GM18499 (cell line): Measurements from ENCODE around the gene LEAP2.
"Not testable (repeated sequence)": the region's sequence is repeated elsewhere in the genome, so short reads cannot be mapped to it uniquely, and the experiment has no call there.

Source experiments
- ATAC-seq: cut with Tn5 transposase; IDR thresholded peaks from one replicate; pipeline ENCODE4 v1.9.1; 2021; ENCODE audit warnings: moderate number of reproducible peaks; ENCODE audit not compliant: insufficient read depth, unreplicated experiment

The LEAP2 gene

GRCh38 chr5:132840313-132840712 lies 33.2 kb upstream of the LEAP2 start:
- no peak for ATAC-seq

GRCh38 chr5:132840896-132841295 lies 32.6 kb upstream of the LEAP2 start:
- ATAC-seq: no peak

- ATAC-seq: no peak
These were observed 32.2 kb upstream of the LEAP2 start for GRCh38 chr5:132841305-132841704.

- ATAC-seq: no peak
These were observed 25.2 kb upstream of the LEAP2 start for GRCh38 chr5:132848270-132848669.

GRCh38 chr5:132849347-132849746 lies 24.1 kb upstream of the LEAP2 start:
- ATAC-seq: no peak

- no peak for ATAC-seq
These were observed 23.4 kb upstream of the LEAP2 start for GRCh38 chr5:132850066-132850465.

- ATAC-seq: no peak
These were observed 20.1 kb upstream of the LEAP2 start for GRCh38 chr5:132853323-132853722.

- ATAC-seq: no peak
These were observed 19.7 kb upstream of the LEAP2 start for GRCh38 chr5:132853790-132854189.

- no peak for ATAC-seq
These were observed 19.2 kb upstream of the LEAP2 start for GRCh38 chr5:132854301-132854700.

GRCh38 chr5:132854992-132855391 lies 18.5 kb upstream of the LEAP2 start:
- ATAC-seq: not testable (repeated sequence)

- ATAC-seq: no peak
These were observed 17.5 kb upstream of the LEAP2 start for GRCh38 chr5:132856011-132856410.

- no peak for ATAC-seq
These were observed 13.5 kb upstream of the LEAP2 start for GRCh38 chr5:132859889-132860437.

GRCh38 chr5:132860742-132861141 lies 12.7 kb upstream of the LEAP2 start:
- no peak for ATAC-seq

- ATAC-seq: no peak
These were observed 7.7 kb upstream of the LEAP2 start for GRCh38 chr5:132865668-132866341.

GRCh38 chr5:132866342-132867045 lies 7.0 kb upstream of the LEAP2 start, which contains the start of the genes GDF9 and UQCRQ:
Gene GDF9, minus strand, starts transcription at chr5:132866469. Its CDS starts 1,936 bp downstream, at chr5:132864533.
Gene UQCRQ, plus strand, starts transcription at chr5:132866642. Its CDS starts 240 bp downstream, at chr5:132866882.
- peak; percentile 92 for ATAC-seq

- ATAC-seq: no peak
These were observed 6.4 kb upstream of the LEAP2 start for GRCh38 chr5:132867046-132867451.

- ATAC-seq: no peak
These were observed 4.7 kb upstream of the LEAP2 start for GRCh38 chr5:132868754-132869153.

GRCh38 chr5:132870801-132871200 lies 2.7 kb upstream of the LEAP2 start:
- ATAC-seq: no peak

GRCh38 chr5:132871459-132872284 lies 1.8 kb upstream of the LEAP2 start:
- no peak for ATAC-seq

GRCh38 chr5:132872788-132873118 lies 715 bp upstream of the LEAP2 start:
- no peak for ATAC-seq

GRCh38 chr5:132873930-132874271 lies 433 bp downstream of the LEAP2 start:
- ATAC-seq: no peak
